H1 (cell line): Measurements from ENCODE around the gene PDE6B. TPM values are rescaled to one million over a fixed set of nuclear protein-coding genes. Genes with fewer than 3 reads are reported as not detected.

ENCODE experiments used
- BRCA1 ChIP-seq: IDR thresholded peaks from 2 replicates; pipeline ENCODE4 v1.6.1; 2012; ENCODE audit warnings: low read depth, low read length, improper control_type of control experiment
- JUND ChIP-seq: IDR thresholded peaks from 2 replicates; pipeline ENCODE4 v1.6.1; 2011; ENCODE audit warnings: mild to moderate bottlenecking, improper control_type of control experiment, low read length
- RAD21 ChIP-seq, 2 experiments: IDR thresholded peaks in 1 of 2; conservative IDR thresholded peaks in 1 of 2; 2 replicates each; pipeline ENCODE4 v1.6.1; 2011; ENCODE audit warnings: low read depth in 2 of 2, low read length in 2 of 2, improper control_type of control experiment in 1 of 2, inconsistent platforms in 1 of 2, mild to moderate bottlenecking in 1 of 2, moderate library complexity in 1 of 2
- SIX5 ChIP-seq: IDR thresholded peaks from 2 replicates; pipeline ENCODE4 v1.6.1; 2011; ENCODE audit warnings: mild to moderate bottlenecking, low read depth, low read length
- SUZ12 ChIP-seq: fragments of 200-600 bp; sonication (generic); IDR thresholded peaks from 2 replicates; pipeline ENCODE4 v1.6.1; 2012; ENCODE audit warnings: mild to moderate bottlenecking, inconsistent platforms, low read length, moderate library complexity, mixed read lengths
- polyA plus RNA-seq, 7 experiments: library from polyadenylated mRNA; depleted of rRNA in 3 of 7; stranded (reverse) in 5 of 7; unstranded in 2 of 7; fragments of >200 nt in 5 of 7; fragments of 200-250 nt in 2 of 7; gene quantifications; 1 replicate in 5 of 7; 2 replicates in 1 of 7; 4 replicates in 1 of 7; pipeline versions ENCODE4 v1.2.1 to v1.2.3, GENCODE V29; 2011 to 2013; ENCODE audit warnings: missing spikeins in 2 of 7, mixed read lengths in 2 of 7
- total RNA-seq: library from RNA; stranded (reverse); fragmentation: NEBNext Ultra II Directional; extraction: Animal tissue kit (Norgen Biotek cat#: 25700); gene quantifications from 2 replicates; pipeline ENCODE4 v1.2.1, GENCODE V29; 2021

PDE6B gene
- total and polyA plus RNA-seq, 2 of the 8 experiments (the other 6 are each of a cell fraction or from before 2014, with no cell fraction given), result 4.1 to 8.4 TPM

GRCh38 chr4:658681-659667 lies 33.6 kb downstream of the PDE6B start (continued):
- TF ChIP-seq JUND, result no peak
- no peak for TF ChIP-seq SIX5
- no peak for TF ChIP-seq RAD21 (IDR thresholded peaks at IDR 0.05 in 1 of 2, conservative IDR thresholded peaks at IDR 0.05 in 1 of 2; ENCODE audit: low read depth in 2 of 2, low read length in 2 of 2)
- no peak for TF ChIP-seq BRCA1
- TF ChIP-seq SUZ12, result no peak
